H1 (cell line): ENCODE data around the gene SPEN. TPM values are rescaled to one million over a fixed set of nuclear protein-coding genes. Genes with fewer than 3 reads are reported as not detected.

Experiments
- CEBPB ChIP-seq: IDR thresholded peaks from 2 replicates; pipeline ENCODE4 v1.6.1; 2012; ENCODE audit warnings: low read depth, low read length
- EZH2 ChIP-seq: fragments of 200-600 bp; sonication (generic); IDR thresholded peaks from 2 replicates; pipeline ENCODE4 v1.7.1; 2012; ENCODE audit warnings: low read depth, mild to moderate bottlenecking, moderate library complexity, low read length, inconsistent platforms; ENCODE audit not compliant: severe bottlenecking
- polyA plus RNA-seq, 7 experiments: library from polyadenylated mRNA; depleted of rRNA in 3 of 7; stranded (reverse) in 5 of 7; unstranded in 2 of 7; fragments of >200 nt in 5 of 7; fragments of 200-250 nt in 2 of 7; gene quantifications; 1 replicate in 5 of 7; 2 replicates in 1 of 7; 4 replicates in 1 of 7; pipeline versions ENCODE4 v1.2.1 to v1.2.3, GENCODE V29; 2011 to 2013; ENCODE audit warnings: missing spikeins in 2 of 7, mixed read lengths in 2 of 7
- total RNA-seq: library from RNA; stranded (reverse); fragmentation: NEBNext Ultra II Directional; extraction: Animal tissue kit (Norgen Biotek cat#: 25700); gene quantifications from 2 replicates; pipeline ENCODE4 v1.2.1, GENCODE V29; 2021

Gene SPEN
- total and polyA plus RNA-seq, 2 of the 8 experiments (the other 6 are each of a cell fraction or from before 2014, with no cell fraction given): 12.5 to 52.1 TPM

GRCh38 chr1:15956150-15956549, 108.6 kb downstream of the SPEN start (continued):
- TF ChIP-seq EZH2 (no peak), CEBPB (no peak)
